Mucosa of rectum (tissue), 2 donors: Measurements from ENCODE around the gene TENT5A.

Source experiments
- H3K27ac ChIP-seq, 2 donors: one replicate each; pipeline ENCODE4 v1.7.0; 2013; ENCODE audit warnings: inconsistent platforms in 2 of 2, low read depth in 2 of 2, low read length in 2 of 2
- H3K27me3 ChIP-seq, 2 donors: one replicate each; pipeline ENCODE4 v1.7.0; 2013; ENCODE audit warnings: low read length in 2 of 2; ENCODE audit not compliant: control insufficient read depth in 2 of 2, insufficient read depth in 2 of 2
- H3K36me3 ChIP-seq, 2 donors: one replicate each; pipeline ENCODE4 v1.7.0; 2013; ENCODE audit warnings: low read length in 2 of 2; ENCODE audit not compliant: control insufficient read depth in 2 of 2, insufficient read depth in 2 of 2
- H3K4me1 ChIP-seq, 2 donors: one replicate each; pipeline ENCODE4 v1.7.0; 2013; ENCODE audit warnings: low read length in 2 of 2, mild to moderate bottlenecking in 1 of 2; ENCODE audit not compliant: control insufficient read depth in 2 of 2, insufficient read depth in 2 of 2
- H3K4me3 ChIP-seq, 2 donors: one replicate each; pipeline ENCODE4 v1.7.0; 2013; ENCODE audit warnings: low read length in 2 of 2
- H3K9ac ChIP-seq, 2 donors: one replicate each; pipeline ENCODE4 v1.7.0; 2013; ENCODE audit warnings: low read length in 2 of 2, low read depth in 1 of 2, mild to moderate bottlenecking in 1 of 2
- H3K9me3 ChIP-seq, 2 donors: one replicate each; pipeline ENCODE4 v1.7.0; 2013; ENCODE audit warnings: low read length in 2 of 2; ENCODE audit not compliant: control insufficient read depth in 2 of 2
- donor health status: healthy.
- donor health status: Normal muscosa, but diverticular disease.

Gene TENT5A

GRCh38 chr6:81722506-81723223 is 29.8 kb downstream of the TENT5A start:
- no peaks in the 10 kb centered on the region for H3K4me1 ChIP-seq
- H3K27me3 ChIP-seq = no peaks in the 10 kb centered on the region
- H3K9me3 ChIP-seq = no peaks in the 10 kb centered on the region
- no peak overlapping the region for H3K27ac ChIP-seq
- H3K9ac ChIP-seq = no peak overlapping the region
- no peaks in the 10 kb centered on the region for H3K36me3 ChIP-seq
- no peak overlapping the region for H3K4me3 ChIP-seq

DNA sequence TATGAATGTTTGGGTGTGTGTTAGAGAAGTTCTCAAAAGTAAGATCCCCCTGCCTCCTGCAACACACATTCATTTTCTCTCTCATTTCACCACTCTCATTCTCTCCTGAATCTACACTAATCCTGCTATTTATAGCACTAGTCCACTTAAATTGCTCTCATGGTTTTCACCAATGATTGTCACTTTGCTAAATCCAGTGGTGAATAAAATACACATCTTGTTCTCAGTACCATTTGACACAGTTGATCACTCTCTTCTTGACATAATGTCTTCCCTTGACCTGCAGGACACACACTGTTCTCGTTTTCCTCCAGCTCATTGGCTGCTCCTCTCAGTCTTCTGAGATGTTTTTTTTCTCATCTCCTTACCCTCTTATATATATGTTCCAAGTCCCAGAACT is 32.1 kb downstream of the TENT5A start:
- Histone ChIP-seq H3K9me3 (no peaks in the 10 kb centered on the region), H3K27ac (no peak overlapping the region), H3K9ac (no peak overlapping the region), H3K4me3 (no peak overlapping the region), H3K27me3 (no peaks in the 10 kb centered on the region), H3K4me1 (no peaks in the 10 kb centered on the region), H3K36me3 (no peaks in the 10 kb centered on the region)

DNA sequence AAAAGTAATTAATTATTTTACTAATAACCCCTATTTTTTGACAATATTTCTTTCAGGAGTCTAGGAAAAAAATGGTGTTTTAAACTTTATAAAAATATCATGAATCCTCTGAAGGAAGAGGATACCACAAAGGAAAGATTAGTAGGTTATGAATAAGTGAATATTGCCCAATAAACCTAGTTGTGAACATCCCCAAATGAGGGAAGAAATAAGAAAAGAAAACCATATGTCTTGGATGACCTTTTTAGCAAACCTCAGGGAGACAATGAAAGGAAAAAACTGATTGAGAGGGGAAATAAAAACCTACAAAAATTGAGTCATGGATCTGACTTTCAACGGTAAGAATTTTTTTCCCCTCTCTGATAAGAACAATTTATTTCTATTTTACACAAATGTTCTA is 34.4 kb downstream of the TENT5A start:
- Histone ChIP-seq H3K4me3 (no peak overlapping the region), H3K4me1 (no peaks in the 10 kb centered on the region), H3K9me3 (no peaks in the 10 kb centered on the region), H3K36me3 (no peaks in the 10 kb centered on the region), H3K27ac (no peak overlapping the region), H3K9ac (no peak overlapping the region), H3K27me3 (no peaks in the 10 kb centered on the region)

GRCh38 chr6:81714684-81715083 is 37.8 kb downstream of the TENT5A start:
- Histone ChIP-seq H3K4me1 (no peaks in the 10 kb centered on the region), H3K9me3 (no peaks in the 10 kb centered on the region), H3K4me3 (no peak overlapping the region), H3K27me3 (no peaks in the 10 kb centered on the region), H3K36me3 (no peaks in the 10 kb centered on the region), H3K27ac (no peak overlapping the region), H3K9ac (no peak overlapping the region)

- Histone ChIP-seq H3K27me3 (no peaks in the 10 kb centered on the region), H3K4me3 (no peak overlapping the region), H3K36me3 (no peaks in the 10 kb centered on the region), H3K9ac (no peak overlapping the region), H3K9me3 (no peaks in the 10 kb centered on the region), H3K4me1 (no peaks in the 10 kb centered on the region), H3K27ac (no peak overlapping the region)
Observed at GRCh38 chr6:81713205-81713604, 39.3 kb downstream of the TENT5A start.

DNA sequence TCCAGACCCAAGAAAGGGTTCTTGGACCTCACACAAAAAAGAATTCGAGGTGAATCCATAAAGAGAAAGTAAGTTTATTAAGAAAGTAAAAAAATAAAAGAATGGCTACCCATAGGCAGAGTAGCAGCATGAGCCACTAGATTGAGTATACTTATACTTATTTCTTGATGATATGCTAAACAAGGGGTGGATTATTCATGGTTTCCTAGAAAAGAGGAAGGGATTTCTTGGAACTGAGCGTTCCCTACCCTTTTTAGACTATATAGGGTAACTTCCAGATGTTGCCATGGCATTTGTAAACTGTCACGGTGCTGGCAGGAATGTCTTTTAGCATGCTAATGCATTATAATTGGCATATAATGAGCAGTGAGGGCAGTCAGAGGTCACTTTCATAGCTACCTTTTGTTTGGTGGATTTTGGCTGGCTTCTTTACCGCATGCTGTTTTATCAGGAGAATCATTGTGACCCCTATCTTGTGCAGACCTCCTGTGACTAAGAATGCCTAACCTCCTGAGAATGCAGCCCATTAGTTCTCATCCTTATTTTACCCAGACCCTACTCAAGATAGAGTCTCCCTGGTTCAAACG is 44.3 kb downstream of the TENT5A start:
- Histone ChIP-seq H3K4me3 (no peak overlapping the region), H3K9ac (no peak overlapping the region), H3K36me3 (no peaks in the 10 kb centered on the region), H3K27me3 (no peaks in the 10 kb centered on the region), H3K4me1 (no peaks in the 10 kb centered on the region), H3K9me3 (no peaks in the 10 kb centered on the region), H3K27ac (no peak overlapping the region)

- Histone ChIP-seq H3K9ac (no peak overlapping the region), H3K27ac (no peak overlapping the region), H3K4me3 (no peak overlapping the region), H3K36me3 (no peaks in the 10 kb centered on the region), H3K9me3 (no peaks in the 10 kb centered on the region), H3K4me1 (no peaks in the 10 kb centered on the region), H3K27me3 (no peaks in the 10 kb centered on the region)
Observed at GRCh38 chr6:81704700-81705099, 47.8 kb downstream of the TENT5A start.

DNA sequence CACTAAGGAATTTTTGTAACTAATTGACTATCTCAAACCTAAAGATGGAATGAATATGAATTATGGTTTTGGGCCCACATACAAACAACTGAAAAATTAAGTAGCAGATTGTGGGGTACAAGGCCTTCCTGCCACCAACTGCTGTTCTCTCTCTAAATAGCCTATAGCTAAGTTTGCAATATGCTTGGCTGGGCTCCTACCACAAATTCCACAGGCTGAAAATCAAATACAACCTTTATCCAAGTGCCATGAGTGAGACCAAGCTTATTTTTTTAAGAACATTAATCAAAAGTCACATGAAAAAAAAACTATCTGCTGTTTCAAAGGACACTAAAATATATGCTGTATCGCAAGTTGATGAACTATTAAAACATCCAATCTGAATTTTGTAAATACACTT is 52.1 kb downstream of the TENT5A start:
- H3K36me3 ChIP-seq = no peaks in the 10 kb centered on the region
- no peak overlapping the region for H3K27ac ChIP-seq
- H3K9ac ChIP-seq = no peak overlapping the region
- no peaks in the 10 kb centered on the region for H3K27me3 ChIP-seq
- no peak overlapping the region for H3K4me3 ChIP-seq
- H3K4me1 ChIP-seq = no peaks in the 10 kb centered on the region
- no peaks in the 10 kb centered on the region for H3K9me3 ChIP-seq

- no peak overlapping the region for H3K9ac ChIP-seq
- no peak overlapping the region for H3K27ac ChIP-seq
- H3K4me1 ChIP-seq = no peaks in the 10 kb centered on the region
- no peaks in the 10 kb centered on the region for H3K9me3 ChIP-seq
- no peaks in the 10 kb centered on the region for H3K27me3 ChIP-seq
- H3K4me3 ChIP-seq = no peak overlapping the region
- H3K36me3 ChIP-seq = no peaks in the 10 kb centered on the region
Observed at GRCh38 chr6:81697559-81697958, 54.9 kb downstream of the TENT5A start.

DNA sequence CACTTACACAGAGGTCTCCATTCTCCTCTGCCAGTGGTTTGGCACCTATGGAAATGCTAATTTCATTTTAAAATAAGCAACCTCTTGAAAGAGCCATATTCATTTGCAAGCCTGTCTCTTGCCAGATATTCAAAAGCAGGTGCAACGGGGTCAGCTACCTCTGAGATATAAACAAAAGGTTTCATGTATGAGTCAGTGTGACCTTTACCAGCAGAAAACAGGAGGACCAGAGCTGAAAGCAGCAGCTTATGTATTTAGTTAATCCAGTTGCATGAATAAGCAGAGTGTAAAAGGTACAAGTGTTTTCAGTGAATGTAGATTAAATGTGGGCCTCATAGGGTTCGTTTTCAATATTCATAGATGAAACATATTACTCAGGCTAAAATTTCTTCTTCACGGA is 56.0 kb downstream of the TENT5A start:
- H3K36me3 ChIP-seq = no peaks in the 10 kb centered on the region
- H3K9ac ChIP-seq = no peak overlapping the region
- no peaks in the 10 kb centered on the region for H3K4me1 ChIP-seq
- H3K27me3 ChIP-seq = no peaks in the 10 kb centered on the region
- H3K27ac ChIP-seq = no peak overlapping the region
- no peak overlapping the region for H3K4me3 ChIP-seq
- H3K9me3 ChIP-seq = no peaks in the 10 kb centered on the region
